ENCODE data around the gene SLC6A9.

SLC6A9 gene

DNA sequence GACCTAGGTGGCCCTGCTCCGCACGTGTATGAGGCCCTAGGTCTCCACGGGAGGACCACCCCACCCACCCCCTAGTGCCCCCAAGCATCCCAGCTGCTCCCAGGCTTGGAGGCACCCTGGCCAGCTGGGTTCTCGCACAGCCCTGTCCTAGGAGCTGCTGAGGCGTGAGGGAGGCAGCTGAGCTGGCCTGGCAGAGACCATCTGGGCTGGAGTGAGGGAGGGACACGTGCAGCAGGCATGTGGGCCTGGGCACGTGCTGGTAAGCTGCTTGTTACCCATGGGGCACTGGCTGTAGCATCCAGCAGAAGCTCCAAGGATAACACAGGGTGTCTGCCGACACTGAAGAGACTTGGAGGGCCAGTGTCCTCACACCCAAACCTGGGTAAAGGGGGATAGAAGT, 10.1 kb downstream of the SLC6A9 start:
- Histone ChIP-seq H3K4me2 (no peak overlapping the region), H4K20me1 (no peaks in the 10 kb centered on the region), H3K27ac (no peak overlapping the region), H3K27me3 (no peaks in the 10 kb centered on the region), H3K36me3 (peaks cover 6% of the 10 kb centered on the region; the same call in 1 of the 2 replicates), H3K9me3 (no peaks in the 10 kb centered on the region), H3K4me3 (no peak overlapping the region), H3K9ac (no peak overlapping the region), H3K4me1 (no peaks in the 10 kb centered on the region)
- TF ChIP-seq Cebpa-rat (IDR thresholded peaks at IDR 0.05): no peak

DNA sequence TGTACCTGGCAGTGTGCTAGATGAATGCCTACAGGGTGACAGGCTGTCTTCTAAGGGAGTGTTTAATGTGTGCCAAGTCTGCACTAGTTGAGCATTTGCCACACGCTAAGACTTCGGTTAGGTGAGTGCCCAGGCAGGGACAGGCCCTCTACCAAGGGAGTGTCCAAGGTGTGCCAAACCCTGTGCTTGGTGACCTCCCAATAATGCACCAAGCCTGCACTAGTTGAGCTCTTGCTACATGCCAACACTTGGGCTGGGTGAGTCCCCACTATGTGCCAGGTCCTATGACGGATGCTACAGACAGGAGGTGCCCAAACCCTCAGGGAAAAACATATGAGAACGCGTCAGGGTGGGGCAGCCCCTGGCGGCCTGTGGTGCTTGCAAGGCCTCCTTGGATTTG, 10.8 kb downstream of the SLC6A9 start:
- no peaks in the 10 kb centered on the region for H4K20me1 ChIP-seq
- H3K27me3 ChIP-seq: no peaks in the 10 kb centered on the region
- no peaks in the 10 kb centered on the region for H3K4me1 ChIP-seq
- no peak overlapping the region for H3K27ac ChIP-seq
- no peak overlapping the region for H3K4me3 ChIP-seq
- H3K9me3 ChIP-seq: no peaks in the 10 kb centered on the region
- no peak overlapping the region for H3K9ac ChIP-seq
- H3K4me2 ChIP-seq: no peak overlapping the region
- peaks cover 6% of the 10 kb centered on the region; the same call in 1 of the 2 replicates for H3K36me3 ChIP-seq
- no peak for TF ChIP-seq Cebpa-rat (IDR thresholded peaks at IDR 0.05)

DNA sequence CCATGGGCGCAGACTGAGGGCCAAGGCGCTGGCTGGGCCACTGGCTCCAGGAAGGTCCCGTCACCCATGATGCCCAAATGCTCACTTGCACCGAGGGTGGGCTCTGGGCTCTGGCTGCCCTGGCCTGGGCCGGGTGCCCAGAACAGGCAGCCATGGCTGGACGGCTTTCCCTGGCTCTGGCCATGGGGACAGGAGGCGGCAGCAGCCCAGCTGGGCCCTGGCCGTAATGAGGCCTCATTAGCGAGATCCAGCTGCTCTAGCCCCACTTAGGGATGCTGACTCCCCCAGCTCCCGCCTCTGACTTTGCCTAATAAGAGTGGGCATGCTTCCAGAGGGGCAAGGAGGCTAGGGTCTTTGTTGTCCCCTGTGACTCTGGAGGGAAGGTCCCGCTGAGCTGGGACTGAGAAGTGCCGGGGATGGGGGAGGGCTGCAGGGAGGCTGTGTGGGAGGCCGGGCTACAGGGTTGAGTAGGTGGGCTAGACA, 11.8 kb downstream of the SLC6A9 start:
- Histone ChIP-seq H3K9me3 (no peaks in the 10 kb centered on the region), H3K4me3 (no peak overlapping the region), H3K9ac (no peak overlapping the region), H3K4me1 (no peaks in the 10 kb centered on the region), H3K27ac (no peak overlapping the region), H3K36me3 (peaks cover 6% of the 10 kb centered on the region; the same call in 1 of the 2 replicates), H3K27me3 (no peaks in the 10 kb centered on the region), H3K4me2 (no peak overlapping the region), H4K20me1 (no peaks in the 10 kb centered on the region)
- no peak for TF ChIP-seq Cebpa-rat (IDR thresholded peaks at IDR 0.05)

DNA sequence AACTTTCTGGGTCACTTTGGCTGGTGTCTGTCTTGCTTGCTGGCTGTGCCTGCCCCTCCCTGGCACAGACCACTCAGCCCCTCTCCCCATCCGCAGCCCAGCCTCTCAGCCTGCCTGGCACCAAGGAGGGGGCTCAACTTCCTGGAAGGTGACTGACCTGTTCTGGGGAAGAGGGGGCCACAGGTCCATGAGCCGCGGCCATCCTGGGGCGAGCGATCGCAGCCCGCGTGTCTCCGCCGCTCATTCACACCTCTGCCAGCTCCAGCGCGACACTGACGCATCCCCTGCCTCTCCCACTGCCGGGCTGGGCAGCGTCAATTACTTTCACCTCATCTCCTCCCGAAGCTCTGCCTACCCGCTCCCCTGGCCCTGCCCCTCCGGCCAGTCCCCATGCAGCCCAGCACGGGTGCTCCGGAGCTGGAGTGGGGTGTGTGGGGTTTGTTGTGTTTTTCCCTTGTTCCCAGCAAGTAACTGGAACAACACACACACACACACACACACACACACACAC, 14.3 kb downstream of the SLC6A9 start:
- no peaks in the 10 kb centered on the region for H3K36me3 ChIP-seq
- no peak overlapping the region for H3K4me3 ChIP-seq
- peaks cover 23% of the 10 kb centered on the region for H3K4me1 ChIP-seq
- no peak overlapping the region for H3K27ac ChIP-seq
- H3K9me3 ChIP-seq: no peaks in the 10 kb centered on the region
- H3K9ac ChIP-seq: no peak overlapping the region
- no peak overlapping the region for H3K4me2 ChIP-seq
- no peaks in the 10 kb centered on the region for H3K27me3 ChIP-seq
- no peaks in the 10 kb centered on the region for H4K20me1 ChIP-seq
- TF ChIP-seq Cebpa-rat (IDR thresholded peaks at IDR 0.05): no peak

DNA sequence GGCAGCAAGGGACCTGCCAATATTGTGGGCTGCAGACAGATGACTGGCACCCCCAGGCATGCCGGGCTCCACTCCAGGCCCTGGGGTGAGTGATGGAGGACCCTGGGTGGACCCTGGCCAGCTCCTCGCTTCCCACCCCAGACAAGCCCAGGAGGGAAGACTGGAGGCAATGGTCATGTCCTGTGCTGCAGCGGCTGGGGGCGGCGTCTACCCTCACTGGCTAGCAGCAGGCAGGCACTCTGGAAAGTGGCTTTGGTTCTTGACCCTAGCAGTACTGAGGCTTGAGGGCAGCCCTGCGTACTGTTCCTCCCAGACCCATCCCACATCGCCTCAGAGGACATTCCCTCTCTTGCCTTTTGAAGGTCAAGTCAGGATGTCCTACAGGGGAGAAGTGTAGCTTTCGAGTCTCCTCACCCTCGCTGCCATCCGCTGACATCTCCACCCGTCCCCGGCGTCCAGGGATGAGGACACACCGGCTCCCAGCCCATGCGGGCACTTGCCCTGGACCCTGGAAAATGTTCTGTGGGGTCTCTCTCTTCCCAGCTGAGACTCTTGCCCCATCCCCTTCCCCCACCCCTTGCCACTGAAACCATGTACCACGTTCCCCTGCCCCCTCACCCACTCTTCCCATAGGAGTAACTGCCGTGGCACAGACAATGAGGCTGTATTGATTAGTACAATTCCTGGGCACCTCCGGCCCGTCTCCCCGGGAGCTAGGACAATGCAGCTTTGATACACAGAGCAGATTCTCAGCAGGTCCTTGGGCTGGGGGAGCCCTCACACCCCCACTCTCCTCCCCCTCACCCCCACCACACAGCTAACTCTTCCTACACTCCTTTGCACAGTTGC, 15.0 kb downstream of the SLC6A9 start:
- no peaks in the 10 kb centered on the region for H3K9me3 ChIP-seq
- no peaks in the 10 kb centered on the region for H3K36me3 ChIP-seq
- no peak overlapping the region for H3K27ac ChIP-seq
- no peak for TF ChIP-seq Cebpa-rat (IDR thresholded peaks at IDR 0.05)
- H3K4me3 ChIP-seq: no peak overlapping the region
- no peaks in the 10 kb centered on the region for H4K20me1 ChIP-seq
- H3K4me1 ChIP-seq: peaks cover 30% of the 10 kb centered on the region
- no peak overlapping the region for H3K4me2 ChIP-seq
- H3K27me3 ChIP-seq: no peaks in the 10 kb centered on the region
- no peak overlapping the region for H3K9ac ChIP-seq

DNA sequence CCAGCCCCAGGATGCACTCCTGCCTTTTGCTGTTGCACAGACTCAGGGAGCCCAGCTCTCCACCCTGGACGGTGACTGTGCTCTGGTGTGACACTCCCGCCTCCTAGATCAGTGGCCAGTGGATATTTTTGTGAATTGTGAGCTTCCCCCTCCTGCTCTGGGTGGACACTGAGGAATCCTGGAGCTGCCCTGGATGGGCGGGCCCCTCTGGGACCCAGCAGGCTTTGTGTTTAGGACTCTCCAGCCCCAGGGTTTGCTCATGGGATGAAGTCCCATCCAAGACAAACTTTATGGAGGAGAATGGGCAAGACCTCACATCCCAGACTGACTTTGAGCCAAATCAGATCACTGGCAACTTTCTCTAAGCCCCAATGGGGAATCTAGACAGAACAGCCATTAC, 16.1 kb downstream of the SLC6A9 start:
- H3K4me1 ChIP-seq: peaks cover 34% of the 10 kb centered on the region
- no peak overlapping the region for H3K27ac ChIP-seq
- H4K20me1 ChIP-seq: no peaks in the 10 kb centered on the region
- no peaks in the 10 kb centered on the region for H3K27me3 ChIP-seq
- H3K4me3 ChIP-seq: no peak overlapping the region
- H3K9ac ChIP-seq: no peak overlapping the region
- no peak overlapping the region for H3K4me2 ChIP-seq
- TF ChIP-seq Cebpa-rat (IDR thresholded peaks at IDR 0.05): no peak
- no peaks in the 10 kb centered on the region for H3K36me3 ChIP-seq
- H3K9me3 ChIP-seq: no peaks in the 10 kb centered on the region

DNA sequence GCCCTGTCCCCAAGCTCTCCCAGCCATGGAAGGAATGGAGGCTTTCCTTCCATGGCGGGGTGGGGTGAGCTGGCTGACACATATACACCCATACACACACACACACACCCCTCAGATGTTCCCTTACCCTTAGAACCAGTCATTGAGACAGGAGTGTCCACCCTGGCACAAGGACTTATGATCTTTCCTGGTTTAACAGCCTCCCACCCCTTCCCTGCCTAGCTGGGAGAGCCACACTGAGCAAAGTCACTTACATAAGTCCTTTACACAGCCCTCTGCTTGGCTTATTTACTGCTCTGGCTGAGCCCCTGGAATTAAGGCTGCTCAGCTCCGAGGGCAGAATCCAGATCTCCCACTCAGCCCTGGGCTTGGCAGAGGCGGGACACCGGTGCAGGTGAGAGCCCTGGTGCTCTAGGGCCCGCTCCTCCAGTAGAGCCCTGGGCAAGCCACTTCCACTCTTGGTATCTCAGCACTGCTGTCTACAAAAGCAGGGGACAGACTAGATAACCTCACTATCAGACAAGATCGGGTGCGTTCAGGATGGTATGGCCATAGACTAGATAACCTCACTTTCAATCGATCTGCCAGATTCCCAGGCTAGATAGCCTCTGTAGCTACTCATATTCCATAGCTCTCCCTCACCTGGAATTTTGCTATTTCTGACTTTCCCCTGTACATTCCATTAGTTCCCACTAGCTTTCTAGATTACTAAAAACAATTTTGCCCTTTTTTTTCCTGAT, 16.7 kb downstream of the SLC6A9 start:
- Histone ChIP-seq H3K4me2 (no peak overlapping the region), H3K27ac (no peak overlapping the region), H3K9ac (no peak overlapping the region), H3K27me3 (no peaks in the 10 kb centered on the region), H3K4me3 (no peak overlapping the region), H4K20me1 (no peaks in the 10 kb centered on the region), H3K4me1 (peaks cover 34% of the 10 kb centered on the region), H3K36me3 (no peaks in the 10 kb centered on the region; the same call in 1 of the 2 replicates), H3K9me3 (no peaks in the 10 kb centered on the region)
- no peak for TF ChIP-seq Cebpa-rat (IDR thresholded peaks at IDR 0.05)

DNA sequence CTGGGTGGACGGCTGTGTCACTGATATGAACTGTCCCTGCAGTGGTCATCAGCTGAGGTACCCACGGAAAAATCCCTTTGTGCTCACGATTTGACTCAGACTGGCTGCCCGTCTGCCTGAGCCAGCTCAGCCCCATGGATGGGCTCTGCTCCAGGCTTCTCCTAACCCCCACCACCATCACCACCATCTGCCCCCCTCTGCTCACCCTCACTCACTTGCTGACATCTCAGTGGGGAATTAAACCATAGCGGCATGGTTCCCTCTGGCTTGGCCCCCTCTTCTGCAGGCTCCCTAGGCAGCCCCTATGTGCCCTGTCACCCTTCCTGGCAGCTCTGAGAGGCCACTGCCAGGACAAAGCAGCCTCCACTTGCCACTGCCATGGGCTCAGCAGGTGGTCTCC, 17.3 kb downstream of the SLC6A9 start:
- Histone ChIP-seq H3K36me3 (no peaks in the 10 kb centered on the region; the same call in 1 of the 2 replicates), H4K20me1 (no peaks in the 10 kb centered on the region), H3K4me2 (peak overlapping the region; percentile 54; the same call in 1 of the 2 replicates), H3K4me1 (peaks cover 34% of the 10 kb centered on the region), H3K9ac (no peak overlapping the region), H3K4me3 (no peak overlapping the region), H3K27me3 (no peaks in the 10 kb centered on the region), H3K9me3 (no peaks in the 10 kb centered on the region), H3K27ac (no peak overlapping the region)
- TF ChIP-seq Cebpa-rat (IDR thresholded peaks at IDR 0.05): no peak

DNA sequence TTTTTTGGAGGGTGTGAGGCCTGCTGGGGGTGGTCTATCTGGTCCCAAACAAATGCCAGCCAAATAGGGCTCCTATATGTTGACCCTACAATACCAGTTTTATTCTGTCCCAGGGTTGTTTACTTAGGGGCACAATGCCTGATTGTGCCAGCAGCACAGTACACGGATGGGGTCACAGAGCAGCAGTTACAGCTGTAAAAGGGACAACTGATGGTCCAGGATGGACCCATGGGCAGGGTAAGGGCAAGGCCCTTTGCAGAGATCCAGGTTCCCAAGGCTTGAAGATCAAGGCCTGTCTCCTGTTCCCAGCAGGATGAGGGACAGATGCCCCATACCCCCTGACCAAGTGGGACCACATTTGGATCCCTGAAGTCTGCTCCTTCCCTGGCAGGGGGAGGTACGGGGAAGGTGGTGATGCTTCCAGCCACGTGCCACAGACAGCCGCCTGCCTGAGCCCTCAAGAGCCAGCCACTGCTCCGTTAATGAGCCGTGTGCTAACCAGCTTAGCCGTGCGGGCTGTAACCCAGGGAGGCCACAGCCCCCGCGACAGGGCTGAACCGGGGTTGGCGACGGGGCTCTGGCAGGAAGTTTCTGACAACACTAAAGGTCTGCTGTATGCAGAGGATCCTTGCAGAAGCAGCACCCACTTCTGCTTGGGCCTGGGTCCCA, 18.2 kb downstream of the SLC6A9 start:
- H3K4me2 ChIP-seq: peak overlapping the region; percentile 54
- H3K9ac ChIP-seq: 0 out of 2 replicates have a peak overlapping the region, but pooled peaks have one; percentile 29
- H3K4me1 ChIP-seq: peaks cover 34% of the 10 kb centered on the region
- H3K9me3 ChIP-seq: no peaks in the 10 kb centered on the region
- H3K27ac ChIP-seq: no peak overlapping the region
- no peaks in the 10 kb centered on the region for H3K27me3 ChIP-seq
- TF ChIP-seq Cebpa-rat (IDR thresholded peaks at IDR 0.05): no peak
- H3K4me3 ChIP-seq: no peak overlapping the region
- no peaks in the 10 kb centered on the region for H4K20me1 ChIP-seq
- no peaks in the 10 kb centered on the region; the same call in 1 of the 2 replicates for H3K36me3 ChIP-seq
